WTC11 (cell line): ENCODE measurements around the gene TNS3. TPM values are rescaled to one million over a fixed set of nuclear protein-coding genes. Genes with fewer than 3 reads are reported as not detected.

ENCODE experiments used
- ATAC-seq: fragments of 200-7000 bp; cut with Tn5 transposase; 2 replicates; pipeline ENCODE4 v1.10.0; 2021; ENCODE audit warnings: mild to moderate bottlenecking, moderate library complexity
- CTCF ChIA-PET: fragments of 300-600 bp; sonication (Branson Sonifier 250); formaldehyde crosslinking; loops from one replicate; lab custom pipeline; 2021; ENCODE audit warnings: antibody characterized with exemption; lab: Charles Lee
- POLR2A ChIA-PET: fragments of 350-600 bp; sonication (Branson Sonifier 250); formaldehyde crosslinking; loops from one replicate; lab custom pipeline; 2021; ENCODE audit warnings: antibody characterized with exemption; lab: Charles Lee
- DNase-seq: peaks from one replicate; pipeline ENCODE4 v3.0.0; 2021; ENCODE audit warnings: low spot score
- H3K27ac Mint-ChIP-seq: 2 replicates; pipeline ENCODE4 v1.8.0; 2021; ENCODE audit warnings: mixed read lengths
- H3K27me3 Mint-ChIP-seq: 2 replicates; pipeline ENCODE4 v1.8.0; 2021; ENCODE audit warnings: low read depth, mild to moderate bottlenecking, moderate library complexity, mixed read lengths
- H3K36me3 Mint-ChIP-seq: 2 replicates; pipeline ENCODE4 v1.8.0; 2021; ENCODE audit warnings: mixed read lengths
- H3K4me1 Mint-ChIP-seq: 2 replicates; pipeline ENCODE4 v1.8.0; 2022; ENCODE audit warnings: mixed read lengths
- H3K4me3 Mint-ChIP-seq: 2 replicates; pipeline ENCODE4 v1.8.0; 2021; ENCODE audit warnings: mild to moderate bottlenecking, moderate library complexity, mixed read lengths
- H3K9me3 Mint-ChIP-seq: 2 replicates; pipeline ENCODE4 v1.8.0; 2021; ENCODE audit warnings: mixed read lengths
- CBFB ChIP-seq: sonication (generic); formaldehyde crosslinking; IDR thresholded peaks from 2 replicates; pipeline ENCODE4 v1.8.1; 2022; ENCODE audit warnings: mild to moderate bottlenecking, low read depth, missing genetic modification reagents
- ETV6 ChIP-seq: sonication (generic); formaldehyde crosslinking; IDR thresholded peaks from 2 replicates; pipeline ENCODE4 v1.8.1; 2022; ENCODE audit warnings: mild to moderate bottlenecking, missing genetic modification reagents
- RELA ChIP-seq: sonication (generic); formaldehyde crosslinking; IDR thresholded peaks from 2 replicates; pipeline ENCODE4 v1.8.1; 2022; ENCODE audit warnings: missing genetic modification reagents, mild to moderate bottlenecking, borderline replicate concordance
- SMAD4 ChIP-seq: sonication (generic); formaldehyde crosslinking; IDR thresholded peaks from 2 replicates; pipeline ENCODE4 v1.8.0; 2022; ENCODE audit warnings: mild to moderate bottlenecking, missing genetic modification reagents
- TCF7 ChIP-seq: sonication (generic); formaldehyde crosslinking; IDR thresholded peaks from 2 replicates; pipeline ENCODE4 v1.8.0; 2022; ENCODE audit warnings: mild to moderate bottlenecking, low read depth, missing genetic modification reagents, moderate library complexity
- TEAD4 ChIP-seq: sonication (generic); formaldehyde crosslinking; IDR thresholded peaks from 2 replicates; pipeline ENCODE4 v1.8.0; 2022; ENCODE audit warnings: mild to moderate bottlenecking, missing genetic modification reagents
- ZBTB21 ChIP-seq: sonication (generic); formaldehyde crosslinking; IDR thresholded peaks from 2 replicates; pipeline ENCODE4 v1.8.1; 2023; ENCODE audit warnings: mild to moderate bottlenecking, missing genetic modification reagents, borderline replicate concordance
- ZNF396 ChIP-seq: fragments of 250-450 bp; sonication (Bioruptor Pico); IDR thresholded peaks from 2 replicates; pipeline ENCODE4 v1.8.0; 2021; ENCODE audit warnings: mild to moderate bottlenecking, moderate library complexity, borderline replicate concordance
- ZNF416 ChIP-seq: fragments of 250-450 bp; sonication (Bioruptor Pico); IDR thresholded peaks from 2 replicates; pipeline ENCODE4 v1.9.0; 2021; ENCODE audit warnings: mild to moderate bottlenecking, inconsistent platforms
- total RNA-seq: library from RNA; stranded (reverse); gene quantifications from 3 replicates; pipeline ENCODE4 v1.2.3, GENCODE V29; 2021
- TF ChIP-seq, protein P1 (sequence below): sonication (generic); formaldehyde crosslinking; IDR thresholded peaks from 2 replicates; pipeline ENCODE4 v1.8.1; 2022; ENCODE audit warnings: missing genetic modification reagents, borderline replicate concordance
- TF ChIP-seq, protein P2 (sequence below): sonication (generic); formaldehyde crosslinking; IDR thresholded peaks from 2 replicates; pipeline ENCODE4 v1.8.0; 2022; ENCODE audit warnings: mild to moderate bottlenecking, missing genetic modification reagents
- TF ChIP-seq, protein P3 (sequence below): sonication (generic); formaldehyde crosslinking; IDR thresholded peaks from 2 replicates; pipeline ENCODE4 v1.8.1; 2022; ENCODE audit warnings: low read depth, mild to moderate bottlenecking, moderate library complexity, missing genetic modification reagents, borderline replicate concordance
- TF ChIP-seq, protein P4 (sequence below): sonication (generic); formaldehyde crosslinking; conservative IDR thresholded peaks from 2 replicates; pipeline ENCODE4 v1.8.1; 2023; ENCODE audit warnings: mild to moderate bottlenecking, low read depth, missing genetic modification reagents, moderate library complexity
- TF ChIP-seq, protein P5 (sequence below): sonication (generic); formaldehyde crosslinking; IDR thresholded peaks from 2 replicates; pipeline ENCODE4 v1.8.0; 2023; ENCODE audit warnings: mild to moderate bottlenecking, missing genetic modification reagents
- TF ChIP-seq, protein P6 (sequence below): fragments of 250-450 bp; sonication (Bioruptor Pico); IDR thresholded peaks from 2 replicates; pipeline ENCODE4 v1.9.0; 2021; ENCODE audit warnings: mild to moderate bottlenecking, borderline replicate concordance
- TF ChIP-seq, protein P7 (sequence below): sonication (generic); formaldehyde crosslinking; IDR thresholded peaks from 2 replicates; pipeline ENCODE4 v1.8.0; 2022; ENCODE audit warnings: mild to moderate bottlenecking, missing genetic modification reagents
- TF ChIP-seq, protein P8 (sequence below): sonication (generic); formaldehyde crosslinking; IDR thresholded peaks from 2 replicates; pipeline ENCODE4 v1.8.0; 2023; ENCODE audit warnings: missing genetic modification reagents
- TF ChIP-seq, protein P9 (sequence below): sonication (generic); formaldehyde crosslinking; IDR thresholded peaks from 2 replicates; pipeline ENCODE4 v1.8.1; 2023; ENCODE audit warnings: mild to moderate bottlenecking, moderate library complexity, missing genetic modification reagents
- TF ChIP-seq, protein P10 (sequence below): sonication (generic); formaldehyde crosslinking; IDR thresholded peaks from 2 replicates; pipeline ENCODE4 v1.8.1; 2022; ENCODE audit warnings: mild to moderate bottlenecking, moderate library complexity, missing genetic modification reagents

The TNS3 gene
- total RNA-seq, 1 experiment from 2014 or later = 37.7 TPM

DNA sequence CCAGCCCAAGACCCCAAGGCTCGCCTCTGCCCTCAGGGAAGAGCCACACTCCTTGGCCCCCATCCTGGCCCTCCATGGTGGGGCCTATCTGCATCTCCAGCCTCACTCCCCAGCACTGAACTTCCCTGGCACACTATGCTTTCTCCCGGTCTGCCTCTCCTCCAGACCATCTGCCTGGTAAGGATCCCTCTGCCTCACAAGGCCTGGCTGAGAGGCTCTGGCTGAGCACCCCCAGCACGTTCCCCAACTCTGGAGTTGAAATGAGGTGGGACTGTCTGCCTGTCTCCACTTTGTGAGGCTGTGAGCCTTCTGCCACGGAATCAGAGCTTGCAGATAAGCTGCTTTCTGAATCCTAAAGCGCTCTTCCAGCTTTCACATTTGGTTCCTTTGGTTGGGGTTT is 220.7 kb downstream of the TNS3 start:
- DNase-seq (no peak), ATAC-seq (no peak)
- no peaks in the 10 kb centered on the region for H3K27me3 Mint-ChIP-seq
- H3K9me3 Mint-ChIP-seq = no peaks in the 10 kb centered on the region
- ChIA-PET CTCF (no interaction called here), POLR2A (no interaction called here)
- H3K4me1 Mint-ChIP-seq = peaks cover 5% of the 10 kb centered on the region
- no peak overlapping the region for H3K27ac Mint-ChIP-seq
- no peak overlapping the region for H3K4me3 Mint-ChIP-seq
- no peaks in the 10 kb centered on the region for H3K36me3 Mint-ChIP-seq
- no peak for TF ChIP-seq TCF7 (CRISPR knock-in tag)
- TF ChIP-seq, protein P1, sequence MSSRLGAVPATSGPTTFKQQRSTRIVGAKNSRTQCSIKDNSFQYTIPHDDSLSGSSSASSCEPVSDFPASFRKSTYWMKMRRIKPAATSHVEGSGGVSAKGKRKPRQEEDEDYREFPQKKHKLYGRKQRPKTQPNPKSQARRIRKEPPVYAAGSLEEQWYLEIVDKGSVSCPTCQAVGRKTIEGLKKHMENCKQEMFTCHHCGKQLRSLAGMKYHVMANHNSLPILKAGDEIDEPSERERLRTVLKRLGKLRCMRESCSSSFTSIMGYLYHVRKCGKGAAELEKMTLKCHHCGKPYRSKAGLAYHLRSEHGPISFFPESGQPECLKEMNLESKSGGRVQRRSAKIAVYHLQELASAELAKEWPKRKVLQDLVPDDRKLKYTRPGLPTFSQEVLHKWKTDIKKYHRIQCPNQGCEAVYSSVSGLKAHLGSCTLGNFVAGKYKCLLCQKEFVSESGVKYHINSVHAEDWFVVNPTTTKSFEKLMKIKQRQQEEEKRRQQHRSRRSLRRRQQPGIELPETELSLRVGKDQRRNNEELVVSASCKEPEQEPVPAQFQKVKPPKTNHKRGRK (CRISPR knock-in tag) = no peak
- TF ChIP-seq, protein P2, sequence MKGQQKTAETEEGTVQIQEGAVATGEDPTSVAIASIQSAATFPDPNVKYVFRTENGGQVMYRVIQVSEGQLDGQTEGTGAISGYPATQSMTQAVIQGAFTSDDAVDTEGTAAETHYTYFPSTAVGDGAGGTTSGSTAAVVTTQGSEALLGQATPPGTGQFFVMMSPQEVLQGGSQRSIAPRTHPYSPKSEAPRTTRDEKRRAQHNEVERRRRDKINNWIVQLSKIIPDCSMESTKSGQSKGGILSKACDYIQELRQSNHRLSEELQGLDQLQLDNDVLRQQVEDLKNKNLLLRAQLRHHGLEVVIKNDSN (CRISPR knock-in tag) = no peak
- TF ChIP-seq, protein P3, sequence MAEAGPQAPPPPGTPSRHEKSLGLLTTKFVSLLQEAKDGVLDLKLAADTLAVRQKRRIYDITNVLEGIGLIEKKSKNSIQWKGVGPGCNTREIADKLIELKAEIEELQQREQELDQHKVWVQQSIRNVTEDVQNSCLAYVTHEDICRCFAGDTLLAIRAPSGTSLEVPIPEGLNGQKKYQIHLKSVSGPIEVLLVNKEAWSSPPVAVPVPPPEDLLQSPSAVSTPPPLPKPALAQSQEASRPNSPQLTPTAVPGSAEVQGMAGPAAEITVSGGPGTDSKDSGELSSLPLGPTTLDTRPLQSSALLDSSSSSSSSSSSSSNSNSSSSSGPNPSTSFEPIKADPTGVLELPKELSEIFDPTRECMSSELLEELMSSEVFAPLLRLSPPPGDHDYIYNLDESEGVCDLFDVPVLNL (CRISPR knock-in tag) = no peak
- TF ChIP-seq ZNF416 (CRISPR knock-in tag) = no peak
- TF ChIP-seq, protein P4, sequence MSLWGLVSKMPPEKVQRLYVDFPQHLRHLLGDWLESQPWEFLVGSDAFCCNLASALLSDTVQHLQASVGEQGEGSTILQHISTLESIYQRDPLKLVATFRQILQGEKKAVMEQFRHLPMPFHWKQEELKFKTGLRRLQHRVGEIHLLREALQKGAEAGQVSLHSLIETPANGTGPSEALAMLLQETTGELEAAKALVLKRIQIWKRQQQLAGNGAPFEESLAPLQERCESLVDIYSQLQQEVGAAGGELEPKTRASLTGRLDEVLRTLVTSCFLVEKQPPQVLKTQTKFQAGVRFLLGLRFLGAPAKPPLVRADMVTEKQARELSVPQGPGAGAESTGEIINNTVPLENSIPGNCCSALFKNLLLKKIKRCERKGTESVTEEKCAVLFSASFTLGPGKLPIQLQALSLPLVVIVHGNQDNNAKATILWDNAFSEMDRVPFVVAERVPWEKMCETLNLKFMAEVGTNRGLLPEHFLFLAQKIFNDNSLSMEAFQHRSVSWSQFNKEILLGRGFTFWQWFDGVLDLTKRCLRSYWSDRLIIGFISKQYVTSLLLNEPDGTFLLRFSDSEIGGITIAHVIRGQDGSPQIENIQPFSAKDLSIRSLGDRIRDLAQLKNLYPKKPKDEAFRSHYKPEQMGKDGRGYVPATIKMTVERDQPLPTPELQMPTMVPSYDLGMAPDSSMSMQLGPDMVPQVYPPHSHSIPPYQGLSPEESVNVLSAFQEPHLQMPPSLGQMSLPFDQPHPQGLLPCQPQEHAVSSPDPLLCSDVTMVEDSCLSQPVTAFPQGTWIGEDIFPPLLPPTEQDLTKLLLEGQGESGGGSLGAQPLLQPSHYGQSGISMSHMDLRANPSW = no peak
- TF ChIP-seq CBFB (CRISPR knock-in tag) = no peak
- TF ChIP-seq, protein P5, sequence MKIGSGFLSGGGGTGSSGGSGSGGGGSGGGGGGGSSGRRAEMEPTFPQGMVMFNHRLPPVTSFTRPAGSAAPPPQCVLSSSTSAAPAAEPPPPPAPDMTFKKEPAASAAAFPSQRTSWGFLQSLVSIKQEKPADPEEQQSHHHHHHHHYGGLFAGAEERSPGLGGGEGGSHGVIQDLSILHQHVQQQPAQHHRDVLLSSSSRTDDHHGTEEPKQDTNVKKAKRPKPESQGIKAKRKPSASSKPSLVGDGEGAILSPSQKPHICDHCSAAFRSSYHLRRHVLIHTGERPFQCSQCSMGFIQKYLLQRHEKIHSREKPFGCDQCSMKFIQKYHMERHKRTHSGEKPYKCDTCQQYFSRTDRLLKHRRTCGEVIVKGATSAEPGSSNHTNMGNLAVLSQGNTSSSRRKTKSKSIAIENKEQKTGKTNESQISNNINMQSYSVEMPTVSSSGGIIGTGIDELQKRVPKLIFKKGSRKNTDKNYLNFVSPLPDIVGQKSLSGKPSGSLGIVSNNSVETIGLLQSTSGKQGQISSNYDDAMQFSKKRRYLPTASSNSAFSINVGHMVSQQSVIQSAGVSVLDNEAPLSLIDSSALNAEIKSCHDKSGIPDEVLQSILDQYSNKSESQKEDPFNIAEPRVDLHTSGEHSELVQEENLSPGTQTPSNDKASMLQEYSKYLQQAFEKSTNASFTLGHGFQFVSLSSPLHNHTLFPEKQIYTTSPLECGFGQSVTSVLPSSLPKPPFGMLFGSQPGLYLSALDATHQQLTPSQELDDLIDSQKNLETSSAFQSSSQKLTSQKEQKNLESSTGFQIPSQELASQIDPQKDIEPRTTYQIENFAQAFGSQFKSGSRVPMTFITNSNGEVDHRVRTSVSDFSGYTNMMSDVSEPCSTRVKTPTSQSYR (CRISPR knock-in tag) = no peak
- TF ChIP-seq ZBTB21 (CRISPR knock-in tag) = no peak
- no peak for TF ChIP-seq RELA (CRISPR knock-in tag)
- TF ChIP-seq, protein P6, sequence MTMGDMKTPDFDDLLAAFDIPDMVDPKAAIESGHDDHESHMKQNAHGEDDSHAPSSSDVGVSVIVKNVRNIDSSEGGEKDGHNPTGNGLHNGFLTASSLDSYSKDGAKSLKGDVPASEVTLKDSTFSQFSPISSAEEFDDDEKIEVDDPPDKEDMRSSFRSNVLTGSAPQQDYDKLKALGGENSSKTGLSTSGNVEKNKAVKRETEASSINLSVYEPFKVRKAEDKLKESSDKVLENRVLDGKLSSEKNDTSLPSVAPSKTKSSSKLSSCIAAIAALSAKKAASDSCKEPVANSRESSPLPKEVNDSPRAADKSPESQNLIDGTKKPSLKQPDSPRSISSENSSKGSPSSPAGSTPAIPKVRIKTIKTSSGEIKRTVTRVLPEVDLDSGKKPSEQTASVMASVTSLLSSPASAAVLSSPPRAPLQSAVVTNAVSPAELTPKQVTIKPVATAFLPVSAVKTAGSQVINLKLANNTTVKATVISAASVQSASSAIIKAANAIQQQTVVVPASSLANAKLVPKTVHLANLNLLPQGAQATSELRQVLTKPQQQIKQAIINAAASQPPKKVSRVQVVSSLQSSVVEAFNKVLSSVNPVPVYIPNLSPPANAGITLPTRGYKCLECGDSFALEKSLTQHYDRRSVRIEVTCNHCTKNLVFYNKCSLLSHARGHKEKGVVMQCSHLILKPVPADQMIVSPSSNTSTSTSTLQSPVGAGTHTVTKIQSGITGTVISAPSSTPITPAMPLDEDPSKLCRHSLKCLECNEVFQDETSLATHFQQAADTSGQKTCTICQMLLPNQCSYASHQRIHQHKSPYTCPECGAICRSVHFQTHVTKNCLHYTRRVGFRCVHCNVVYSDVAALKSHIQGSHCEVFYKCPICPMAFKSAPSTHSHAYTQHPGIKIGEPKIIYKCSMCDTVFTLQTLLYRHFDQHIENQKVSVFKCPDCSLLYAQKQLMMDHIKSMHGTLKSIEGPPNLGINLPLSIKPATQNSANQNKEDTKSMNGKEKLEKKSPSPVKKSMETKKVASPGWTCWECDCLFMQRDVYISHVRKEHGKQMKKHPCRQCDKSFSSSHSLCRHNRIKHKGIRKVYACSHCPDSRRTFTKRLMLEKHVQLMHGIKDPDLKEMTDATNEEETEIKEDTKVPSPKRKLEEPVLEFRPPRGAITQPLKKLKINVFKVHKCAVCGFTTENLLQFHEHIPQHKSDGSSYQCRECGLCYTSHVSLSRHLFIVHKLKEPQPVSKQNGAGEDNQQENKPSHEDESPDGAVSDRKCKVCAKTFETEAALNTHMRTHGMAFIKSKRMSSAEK (CRISPR knock-in tag) = no peak
- no peak for TF ChIP-seq SMAD4 (CRISPR knock-in tag)
- TF ChIP-seq, protein P7, sequence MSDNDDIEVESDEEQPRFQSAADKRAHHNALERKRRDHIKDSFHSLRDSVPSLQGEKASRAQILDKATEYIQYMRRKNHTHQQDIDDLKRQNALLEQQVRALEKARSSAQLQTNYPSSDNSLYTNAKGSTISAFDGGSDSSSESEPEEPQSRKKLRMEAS (CRISPR knock-in tag) = no peak
- TF ChIP-seq, protein P8, sequence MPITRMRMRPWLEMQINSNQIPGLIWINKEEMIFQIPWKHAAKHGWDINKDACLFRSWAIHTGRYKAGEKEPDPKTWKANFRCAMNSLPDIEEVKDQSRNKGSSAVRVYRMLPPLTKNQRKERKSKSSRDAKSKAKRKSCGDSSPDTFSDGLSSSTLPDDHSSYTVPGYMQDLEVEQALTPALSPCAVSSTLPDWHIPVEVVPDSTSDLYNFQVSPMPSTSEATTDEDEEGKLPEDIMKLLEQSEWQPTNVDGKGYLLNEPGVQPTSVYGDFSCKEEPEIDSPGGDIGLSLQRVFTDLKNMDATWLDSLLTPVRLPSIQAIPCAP (CRISPR knock-in tag) = no peak
- TF ChIP-seq ZNF396 (CRISPR knock-in tag) = no peak
- TF ChIP-seq TEAD4 (CRISPR knock-in tag) = no peak
- TF ChIP-seq, protein P9, sequence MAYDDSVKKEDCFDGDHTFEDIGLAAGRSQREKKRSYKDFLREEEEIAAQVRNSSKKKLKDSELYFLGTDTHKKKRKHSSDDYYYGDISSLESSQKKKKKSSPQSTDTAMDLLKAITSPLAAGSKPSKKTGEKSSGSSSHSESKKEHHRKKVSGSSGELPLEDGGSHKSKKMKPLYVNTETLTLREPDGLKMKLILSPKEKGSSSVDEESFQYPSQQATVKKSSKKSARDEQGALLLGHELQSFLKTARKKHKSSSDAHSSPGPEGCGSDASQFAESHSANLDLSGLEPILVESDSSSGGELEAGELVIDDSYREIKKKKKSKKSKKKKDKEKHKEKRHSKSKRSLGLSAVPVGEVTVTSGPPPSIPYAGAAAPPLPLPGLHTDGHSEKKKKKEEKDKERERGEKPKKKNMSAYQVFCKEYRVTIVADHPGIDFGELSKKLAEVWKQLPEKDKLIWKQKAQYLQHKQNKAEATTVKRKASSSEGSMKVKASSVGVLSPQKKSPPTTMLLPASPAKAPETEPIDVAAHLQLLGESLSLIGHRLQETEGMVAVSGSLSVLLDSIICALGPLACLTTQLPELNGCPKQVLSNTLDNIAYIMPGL (CRISPR knock-in tag) = no peak
- TF ChIP-seq, protein P10, sequence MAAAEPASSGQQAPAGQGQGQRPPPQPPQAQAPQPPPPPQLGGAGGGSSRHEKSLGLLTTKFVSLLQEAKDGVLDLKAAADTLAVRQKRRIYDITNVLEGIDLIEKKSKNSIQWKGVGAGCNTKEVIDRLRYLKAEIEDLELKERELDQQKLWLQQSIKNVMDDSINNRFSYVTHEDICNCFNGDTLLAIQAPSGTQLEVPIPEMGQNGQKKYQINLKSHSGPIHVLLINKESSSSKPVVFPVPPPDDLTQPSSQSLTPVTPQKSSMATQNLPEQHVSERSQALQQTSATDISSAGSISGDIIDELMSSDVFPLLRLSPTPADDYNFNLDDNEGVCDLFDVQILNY = no peak
- no peak for TF ChIP-seq ETV6 (CRISPR knock-in tag)
